Mesenchymal stem cell (in vitro differentiated cells and primary cell): ENCODE results near the gene RAD51B.
A peak's percentile ranks its signal among the peaks of the same experiment; 100 is the strongest.
"Not testable (repeated sequence)": the region's sequence is repeated elsewhere in the genome, so short reads cannot be mapped to it uniquely, and the experiment has no call there.

Source experiments
- DNase-seq: peaks from one replicate; pipeline ENCODE4 v3.0.0-alpha.2; 2013
- H2AFZ ChIP-seq: one replicate; pipeline ENCODE4 v1.6.1; 2013; ENCODE audit warnings: low read depth, mild to moderate bottlenecking, control low read depth, inconsistent platforms, low read length, moderate library complexity
- H2AK5ac ChIP-seq: 2 replicates; pipeline ENCODE4 v1.6.1; 2013; ENCODE audit warnings: low read length, moderate library complexity, mild to moderate bottlenecking, inconsistent platforms; ENCODE audit not compliant: severe bottlenecking
- H2BK120ac ChIP-seq: one replicate; pipeline ENCODE4 v1.6.1; 2013; ENCODE audit warnings: low read depth, mild to moderate bottlenecking, inconsistent platforms, low read length, moderate library complexity
- H2BK12ac ChIP-seq, 2 experiments: one replicate each; pipeline ENCODE4 v1.6.1; 2013; ENCODE audit warnings: inconsistent platforms in 2 of 2, low read length in 2 of 2, mild to moderate bottlenecking in 2 of 2, moderate library complexity in 2 of 2, control low read depth in 1 of 2
- H2BK15ac ChIP-seq: one replicate; pipeline ENCODE4 v1.6.1; 2013; ENCODE audit warnings: mild to moderate bottlenecking, low read depth, inconsistent platforms; ENCODE audit not compliant: poor library complexity, severe bottlenecking
- H2BK5ac ChIP-seq: 2 replicates; pipeline ENCODE4 v1.6.1; 2013; ENCODE audit warnings: low read depth, mild to moderate bottlenecking, low read length, control low read depth, inconsistent platforms; ENCODE audit not compliant: poor library complexity, severe bottlenecking
- H3K14ac ChIP-seq, 2 experiments: one replicate each; pipeline ENCODE4 v1.6.1; 2013; ENCODE audit warnings: inconsistent platforms in 2 of 2, low read length in 2 of 2, control low read depth in 1 of 2, mild to moderate bottlenecking in 1 of 2, moderate library complexity in 1 of 2
- H3K18ac ChIP-seq, 2 experiments: one replicate each; pipeline ENCODE4 v1.6.1; 2013; ENCODE audit warnings: inconsistent platforms in 2 of 2, low read length in 2 of 2, control low read depth in 1 of 2, low read depth in 1 of 2, mild to moderate bottlenecking in 1 of 2
- H3K23ac ChIP-seq, 2 experiments: one replicate each; pipeline ENCODE4 v1.6.1; 2013; ENCODE audit warnings: inconsistent platforms in 2 of 2, low read length in 2 of 2, mild to moderate bottlenecking in 2 of 2, moderate library complexity in 2 of 2, control low read depth in 1 of 2
- H3K27ac ChIP-seq: 2 replicates; pipeline ENCODE4 v1.5.1; 2013; ENCODE audit warnings: mild to moderate bottlenecking, moderate library complexity, low read length, control low read depth, inconsistent platforms; ENCODE audit not compliant: poor library complexity, severe bottlenecking
- H3K27me3 ChIP-seq, 2 experiments: 2 replicates each; pipeline versions ENCODE4 v1.6.1 to v1.7.0; 2013; ENCODE audit warnings: low read length in 2 of 2, mild to moderate bottlenecking in 2 of 2, moderate library complexity in 2 of 2, control low read depth in 1 of 2, inconsistent platforms in 1 of 2; ENCODE audit not compliant: control insufficient read depth in 1 of 2, insufficient read depth in 1 of 2
- H3K36me3 ChIP-seq, 2 experiments: 2 replicates each; pipeline versions ENCODE4 v1.6.1 to v1.7.0; 2013; ENCODE audit warnings: low read length in 2 of 2, control low read depth in 1 of 2, inconsistent platforms in 1 of 2, low read depth in 1 of 2, mild to moderate bottlenecking in 1 of 2; ENCODE audit not compliant: insufficient read depth in 2 of 2, control insufficient read depth in 1 of 2
- H3K4ac ChIP-seq, 2 experiments: one replicate each; pipeline ENCODE4 v1.6.1; 2013; ENCODE audit warnings: inconsistent platforms in 2 of 2, low read length in 2 of 2, mild to moderate bottlenecking in 2 of 2, moderate library complexity in 2 of 2, control low read depth in 1 of 2, low read depth in 1 of 2
- H3K4me1 ChIP-seq: 2 replicates; pipeline ENCODE4 v1.6.1; 2013; ENCODE audit warnings: low read depth, low read length, control low read depth; ENCODE audit not compliant: control insufficient read depth, insufficient read depth
- H3K4me2 ChIP-seq: 2 replicates; pipeline ENCODE4 v1.6.1; 2013; ENCODE audit warnings: low read length, mild to moderate bottlenecking, inconsistent platforms; ENCODE audit not compliant: poor library complexity, severe bottlenecking
- H3K4me3 ChIP-seq, 2 experiments: 2 replicates each; pipeline versions ENCODE4 v1.5.1 to v1.7.0; 2013; ENCODE audit warnings: low read length in 2 of 2, mild to moderate bottlenecking in 2 of 2, control low read depth in 1 of 2, low read depth in 1 of 2; ENCODE audit not compliant: insufficient read depth in 1 of 2
- H3K79me1 ChIP-seq: replicated peaks from 2 replicates; pipeline ENCODE4 v1.6.1; 2013; ENCODE audit warnings: mild to moderate bottlenecking, control low read depth, low read length, inconsistent platforms; ENCODE audit not compliant: poor library complexity, severe bottlenecking
- H3K9ac ChIP-seq: 2 replicates; pipeline ENCODE4 v1.7.0; 2013; ENCODE audit warnings: mild to moderate bottlenecking, low read length, moderate library complexity
- H3K9me3 ChIP-seq: 2 replicates; pipeline ENCODE4 v1.7.0; 2013; ENCODE audit warnings: mild to moderate bottlenecking, low read length; ENCODE audit not compliant: control insufficient read depth
- H4K8ac ChIP-seq: one replicate; pipeline ENCODE4 v1.6.1; 2013; ENCODE audit warnings: inconsistent platforms, mild to moderate bottlenecking, low read length, moderate library complexity
- H4K91ac ChIP-seq: one replicate; pipeline ENCODE4 v1.6.1; 2013; ENCODE audit warnings: mild to moderate bottlenecking, low read length, inconsistent platforms
- WGBS: methylation state at CpG from one replicate; pipeline ENCODE4 v1.1.7; 2013; ENCODE audit warnings: mixed read lengths; 5-methylcytosine and 5-hydroxymethylcytosine counted together

The RAD51B gene

DNA sequence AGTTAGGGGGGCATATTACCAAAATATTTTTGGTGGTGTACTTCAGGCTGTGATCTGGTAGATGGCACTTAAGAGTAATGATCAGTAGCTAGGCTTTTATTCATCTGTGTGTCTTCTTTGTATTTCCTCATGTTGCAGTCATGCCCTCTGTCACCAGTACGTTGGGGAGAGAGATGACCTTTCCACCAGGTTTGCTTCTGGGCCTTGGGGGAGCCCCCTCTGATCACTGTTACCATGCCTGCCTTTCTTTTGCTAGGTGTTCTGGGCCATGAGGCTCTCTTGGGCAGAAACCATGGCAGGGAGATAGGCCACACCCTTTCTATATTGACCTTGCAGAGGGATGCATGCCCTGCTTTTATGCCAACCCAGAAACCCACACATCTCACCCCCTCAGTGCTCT, 208.5 kb downstream of the RAD51B start:
- H3K36me3 ChIP-seq = no peaks in the 10 kb centered on the region
- no peak overlapping the region for H3K23ac ChIP-seq
- peak overlapping the region; percentile 27 for H2AK5ac ChIP-seq
- no peak overlapping the region for H3K27ac ChIP-seq
- no peak overlapping the region for H2AFZ ChIP-seq
- H2BK15ac ChIP-seq = peak overlapping the region; percentile 21
- no peak overlapping the region for H2BK12ac ChIP-seq
- no peak overlapping the region for H3K4me2 ChIP-seq
- 73% methylated on average over 1 of the region's 1 CpG for WGBS
- no peak overlapping the region for H2BK5ac ChIP-seq
- H3K9me3 ChIP-seq = peaks cover 8% of the 10 kb centered on the region
- no peak overlapping the region for H3K14ac ChIP-seq
- no peak overlapping the region for H2BK120ac ChIP-seq
- H3K18ac ChIP-seq = peak overlapping the region in 1 of 2 experiments; percentile 30
- H3K4ac ChIP-seq = no peak overlapping the region
- H4K91ac ChIP-seq = no peak overlapping the region
- H3K79me1 ChIP-seq = peaks cover 2% of the 10 kb centered on the region
- no peak for DNase-seq
- H3K9ac ChIP-seq = no peak overlapping the region
- H3K27me3 ChIP-seq = no peaks in the 10 kb centered on the region
- H4K8ac ChIP-seq = no peak overlapping the region
- no peak overlapping the region for H3K4me3 ChIP-seq
- H3K4me1 ChIP-seq = no peaks in the 10 kb centered on the region

DNA sequence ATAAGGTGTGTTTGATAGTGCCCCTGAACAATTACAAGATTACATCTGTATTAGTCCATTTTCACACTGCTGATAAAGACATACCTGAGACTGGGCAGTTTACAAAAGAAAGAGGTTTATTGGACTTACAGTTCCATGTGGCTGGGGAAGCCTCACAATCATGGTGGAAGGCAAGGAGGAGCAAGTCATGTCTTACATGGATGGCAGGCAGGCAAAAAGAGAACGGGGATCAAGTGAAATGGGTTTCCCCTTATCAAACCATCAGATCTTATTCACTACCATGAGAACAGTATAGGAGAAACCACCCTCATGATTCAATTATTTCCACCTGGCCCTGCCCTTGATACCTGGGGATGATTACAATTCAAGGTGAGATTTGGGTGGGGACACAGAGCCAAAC, 211.4 kb downstream of the RAD51B start:
- WGBS = no CpG with 5 or more reads among the region's 1 CpG

DNA sequence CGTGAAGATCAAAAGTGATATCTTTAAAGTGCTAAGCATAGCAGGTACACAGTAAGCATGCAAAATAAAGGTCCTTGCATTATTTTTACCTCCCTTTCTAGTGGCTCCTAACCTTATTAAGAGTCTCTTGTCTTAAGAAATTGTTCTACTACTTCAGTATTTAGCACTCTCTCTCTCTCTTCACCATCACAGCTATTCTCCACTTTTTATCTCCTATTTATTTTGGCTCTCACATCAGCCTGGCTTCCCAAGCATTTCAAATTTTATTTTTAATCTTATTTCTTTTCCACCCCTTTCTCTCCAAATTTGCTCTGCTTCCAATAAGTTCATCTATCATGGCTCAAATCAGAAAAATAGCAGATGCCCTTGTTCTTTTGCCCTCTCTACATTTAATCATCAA, 212.6 kb downstream of the RAD51B start:
- no peak overlapping the region for H3K18ac ChIP-seq
- no peak for DNase-seq
- H2BK5ac ChIP-seq = no peak overlapping the region
- H2AFZ ChIP-seq = no peak overlapping the region
- H2BK15ac ChIP-seq = no peak overlapping the region
- H3K4me3 ChIP-seq = no peak overlapping the region
- no peak overlapping the region for H3K14ac ChIP-seq
- no peak overlapping the region for H2AK5ac ChIP-seq
- no peaks in the 10 kb centered on the region for H3K27me3 ChIP-seq
- peaks cover 2% of the 10 kb centered on the region for H3K79me1 ChIP-seq
- no peak overlapping the region for H2BK120ac ChIP-seq
- 100% methylated on average over 1 of the region's 1 CpG for WGBS
- no peaks in the 10 kb centered on the region for H3K36me3 ChIP-seq
- no peak overlapping the region for H2BK12ac ChIP-seq
- H3K9me3 ChIP-seq = peaks cover 8% of the 10 kb centered on the region
- no peak overlapping the region for H3K9ac ChIP-seq
- H3K4ac ChIP-seq = no peak overlapping the region
- no peak overlapping the region for H3K23ac ChIP-seq
- no peak overlapping the region for H3K27ac ChIP-seq
- no peaks in the 10 kb centered on the region for H3K4me1 ChIP-seq
- H4K91ac ChIP-seq = no peak overlapping the region
- H3K4me2 ChIP-seq = no peak overlapping the region
- H4K8ac ChIP-seq = no peak overlapping the region

More for the DNA sequence above, 211.4 kb downstream of the RAD51B start:
- H3K27ac ChIP-seq, H2AFZ ChIP-seq, H3K18ac ChIP-seq, H3K4me1 ChIP-seq, H3K14ac ChIP-seq, H3K4me3 ChIP-seq, H3K36me3 ChIP-seq, H4K91ac ChIP-seq, H3K79me1 ChIP-seq, H3K4ac ChIP-seq, DNase-seq, H3K9ac ChIP-seq, H2BK15ac ChIP-seq, H2BK12ac ChIP-seq, H3K4me2 ChIP-seq, H2BK5ac ChIP-seq, H3K27me3 ChIP-seq, H3K23ac ChIP-seq, H4K8ac ChIP-seq, H2AK5ac ChIP-seq, H2BK120ac ChIP-seq, H3K9me3 ChIP-seq: not testable (repeated sequence)

DNA sequence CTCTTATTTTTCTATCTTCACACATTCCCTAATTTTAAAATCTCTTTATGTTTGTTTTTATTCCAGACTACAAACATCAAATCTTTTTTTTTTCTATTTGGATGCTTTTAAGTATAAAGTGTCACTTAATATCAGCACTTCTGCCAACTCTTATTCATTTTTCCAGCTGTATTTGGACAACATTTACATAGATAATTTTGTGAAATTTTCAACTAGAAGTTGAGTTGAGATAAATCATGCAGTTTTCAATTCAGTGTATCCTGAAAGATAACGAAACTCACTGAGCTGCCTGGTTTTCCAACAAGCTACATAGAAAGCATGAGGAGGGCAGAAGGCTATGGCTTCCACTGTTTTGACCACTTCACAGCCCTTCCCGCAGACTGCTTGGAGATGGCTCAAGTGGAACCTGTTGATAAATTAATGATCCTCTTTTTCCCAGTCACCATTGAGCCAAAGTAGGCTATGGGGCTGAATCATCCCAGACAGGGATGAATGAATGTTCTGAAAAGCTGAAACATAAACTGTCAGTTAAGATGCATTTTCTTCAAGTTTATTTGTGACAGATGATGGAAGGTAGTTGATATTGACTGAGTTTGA, 213.9 kb downstream of the RAD51B start:
- H3K23ac ChIP-seq = no peak overlapping the region
- no peak overlapping the region for H2BK5ac ChIP-seq
- H3K18ac ChIP-seq = peak overlapping the region in 1 of 2 experiments; percentile 66
- no peak overlapping the region for H2BK15ac ChIP-seq
- H3K9ac ChIP-seq = no peak overlapping the region
- no peak overlapping the region for H2AFZ ChIP-seq
- H4K91ac ChIP-seq = no peak overlapping the region
- H3K4me1 ChIP-seq = no peaks in the 10 kb centered on the region
- WGBS = 98% methylated on average over 2 of the region's 2 CpGs
- no peak overlapping the region for H3K4me2 ChIP-seq
- no peak for DNase-seq
- no peaks in the 10 kb centered on the region for H3K27me3 ChIP-seq
- H2BK120ac ChIP-seq = no peak overlapping the region
- H3K79me1 ChIP-seq = no peaks in the 10 kb centered on the region
- no peaks in the 10 kb centered on the region for H3K36me3 ChIP-seq
- no peak overlapping the region for H3K4ac ChIP-seq
- H3K14ac ChIP-seq = no peak overlapping the region
- H3K27ac ChIP-seq = no peak overlapping the region
- no peak overlapping the region for H4K8ac ChIP-seq
- peaks cover 8% of the 10 kb centered on the region for H3K9me3 ChIP-seq
- H3K4me3 ChIP-seq = no peak overlapping the region
- H2AK5ac ChIP-seq = no peak overlapping the region
- H2BK12ac ChIP-seq = peak overlapping the region; percentile 42 to 72
